ENCODE results near the gene WDR90. TPM values are rescaled to one million over a fixed set of nuclear protein-coding genes. Genes with fewer than 3 reads are reported as not detected.

WDR90 gene
- total and polyA plus RNA-seq, 12 donors: 3.0 to 162 (median 26.9) TPM

DNA sequence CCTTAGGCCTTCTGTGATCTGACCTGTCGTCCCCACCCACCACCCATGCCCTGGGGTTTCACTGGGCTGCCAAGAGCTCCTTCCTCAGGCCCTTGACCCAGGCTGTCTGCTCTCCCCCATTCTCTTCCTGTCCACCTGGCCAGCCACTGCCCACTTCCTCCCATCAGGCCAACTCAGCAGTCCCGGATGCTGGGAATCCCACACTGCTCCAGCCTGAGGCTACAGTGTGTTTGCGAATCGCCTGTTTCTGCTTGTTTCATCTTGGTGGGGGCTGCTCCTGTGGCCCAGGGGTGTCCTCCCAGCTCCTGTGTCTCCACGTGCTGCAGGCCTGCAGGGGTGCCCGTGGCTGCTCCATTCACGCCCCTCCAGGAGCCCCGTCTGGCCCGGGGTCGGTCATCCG is 64.9 kb downstream of the WDR90 start:
- WGBS, 4 donors: 59 to 88% (median 71%) methylated on average over 4 to 11 of the region's 11 CpGs
- intact Hi-C loops (cut with DNase I): loop anchor here (5.0 to 10.0 kb wide), 3 partner anchors 73 to 343 kb away; partner anchors contain the start of genes CHTF18 (in 1 of the 2) and RPUSD1 (in 1 of the 2)
- peaks cover 16 to 26% of the 10 kb centered on the region in 2 donors for H3K4me1 ChIP-seq (replicated peaks in 1 of 2)
- no peak overlapping the region for H3K27ac ChIP-seq
- H3K9me3 ChIP-seq (replicated peaks in 1 of 3): no peaks in the 10 kb centered on the region
- DNase-seq: no peak
- H3K36me3 ChIP-seq (replicated peaks in 1 of 2): no peaks in the 10 kb centered on the region
- no peak overlapping the region for H3K4me3 ChIP-seq
- peaks cover 8% of the 10 kb centered on the region for H3K27me3 ChIP-seq
- no peak for TF ChIP-seq POLR2A (IDR thresholded peaks at IDR 0.05)
- TF ChIP-seq, protein P1, sequence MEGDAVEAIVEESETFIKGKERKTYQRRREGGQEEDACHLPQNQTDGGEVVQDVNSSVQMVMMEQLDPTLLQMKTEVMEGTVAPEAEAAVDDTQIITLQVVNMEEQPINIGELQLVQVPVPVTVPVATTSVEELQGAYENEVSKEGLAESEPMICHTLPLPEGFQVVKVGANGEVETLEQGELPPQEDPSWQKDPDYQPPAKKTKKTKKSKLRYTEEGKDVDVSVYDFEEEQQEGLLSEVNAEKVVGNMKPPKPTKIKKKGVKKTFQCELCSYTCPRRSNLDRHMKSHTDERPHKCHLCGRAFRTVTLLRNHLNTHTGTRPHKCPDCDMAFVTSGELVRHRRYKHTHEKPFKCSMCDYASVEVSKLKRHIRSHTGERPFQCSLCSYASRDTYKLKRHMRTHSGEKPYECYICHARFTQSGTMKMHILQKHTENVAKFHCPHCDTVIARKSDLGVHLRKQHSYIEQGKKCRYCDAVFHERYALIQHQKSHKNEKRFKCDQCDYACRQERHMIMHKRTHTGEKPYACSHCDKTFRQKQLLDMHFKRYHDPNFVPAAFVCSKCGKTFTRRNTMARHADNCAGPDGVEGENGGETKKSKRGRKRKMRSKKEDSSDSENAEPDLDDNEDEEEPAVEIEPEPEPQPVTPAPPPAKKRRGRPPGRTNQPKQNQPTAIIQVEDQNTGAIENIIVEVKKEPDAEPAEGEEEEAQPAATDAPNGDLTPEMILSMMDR (IDR thresholded peaks at IDR 0.05): no peak

DNA sequence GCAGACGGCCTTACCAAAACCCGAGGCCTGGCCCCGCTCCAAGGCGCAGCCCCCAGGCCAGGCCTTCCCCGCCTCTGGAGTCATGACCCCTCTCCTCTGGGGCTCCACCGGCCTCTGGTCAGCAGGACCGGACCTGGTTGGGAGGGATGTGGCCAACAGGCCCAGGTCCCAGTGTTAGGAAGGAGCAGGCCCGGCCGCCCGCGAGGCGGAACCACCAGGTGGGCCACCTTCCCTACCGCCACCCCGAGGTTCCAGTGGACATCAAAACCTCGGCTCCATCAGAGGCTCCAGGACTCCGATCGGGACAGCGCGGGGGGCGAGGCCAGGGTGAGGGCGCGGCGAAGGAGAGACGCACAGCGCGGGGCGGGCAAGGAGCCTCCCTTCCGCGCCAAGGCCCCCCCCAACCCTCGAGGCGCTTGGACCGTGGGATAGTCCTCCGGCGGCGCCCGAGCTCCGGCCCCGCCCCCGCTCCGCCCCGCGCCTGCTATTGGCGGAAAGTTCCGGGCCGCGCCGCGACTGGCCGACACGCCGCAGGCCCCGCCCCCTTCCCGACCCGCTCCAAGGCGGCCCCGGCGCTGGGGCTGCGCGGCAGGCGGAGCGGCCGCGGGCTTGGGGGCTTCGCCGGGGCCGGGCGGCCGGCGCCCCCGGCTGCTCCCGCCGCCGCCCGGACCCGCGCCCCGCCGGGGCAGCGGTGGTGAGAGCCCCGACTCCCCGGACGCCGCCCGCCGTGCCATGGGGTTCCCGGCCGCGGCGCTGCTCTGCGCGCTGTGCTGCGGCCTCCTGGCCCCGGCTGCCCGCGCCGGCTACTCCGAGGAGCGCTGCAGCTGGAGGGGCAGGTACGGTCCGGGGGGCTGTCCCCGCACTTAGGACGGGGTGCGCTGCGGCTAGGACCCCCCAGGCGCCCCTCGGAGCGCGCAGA is 65.7 kb downstream of the WDR90 start, which contains the start of gene METRN:
TSS of gene METRN (plus strand) at position 561 of the 919 bp plus-strand sequence. CDS start at position 733, 172 bp downstream.
- Histone ChIP-seq H3K9me3 (replicated peaks in 1 of 3) (no peaks in the 10 kb centered on the region), H3K4me3 (peak within 1 kb of the TSS in 2 of 4 donors; percentile 37 to 76), H3K27me3 (peaks cover 6% of the 10 kb centered on the region), H3K27ac (peak within 1 kb of the TSS in 3 of 5 donors; percentile 42 to 62 (median 56)), H3K4me1 (replicated peaks in 1 of 2) (peaks cover 17 to 29% of the 10 kb centered on the region in 2 donors), H3K36me3 (replicated peaks in 1 of 2) (no peaks in the 10 kb centered on the region)
- intact Hi-C loops (cut with DNase I): loop anchor here (5.0 to 10.0 kb wide), 3 partner anchors 72 to 342 kb away; partner anchors contain the start of genes CHTF18 (in 1 of the 2) and RPUSD1 (in 1 of the 2)
- WGBS, 4 donors: 4 to 5% methylated on average over 84 to 108 of the region's 108 CpGs; no CpG with 5 or more reads in 2 of the 4 donors
- DNase-seq: peak; percentile 87 to 95 (median 93)
- peak in 1 of 2 donors; percentile 27 for TF ChIP-seq POLR2A (IDR thresholded peaks at IDR 0.05)
- TF ChIP-seq, protein P1 (IDR thresholded peaks at IDR 0.05): no peak

DNA sequence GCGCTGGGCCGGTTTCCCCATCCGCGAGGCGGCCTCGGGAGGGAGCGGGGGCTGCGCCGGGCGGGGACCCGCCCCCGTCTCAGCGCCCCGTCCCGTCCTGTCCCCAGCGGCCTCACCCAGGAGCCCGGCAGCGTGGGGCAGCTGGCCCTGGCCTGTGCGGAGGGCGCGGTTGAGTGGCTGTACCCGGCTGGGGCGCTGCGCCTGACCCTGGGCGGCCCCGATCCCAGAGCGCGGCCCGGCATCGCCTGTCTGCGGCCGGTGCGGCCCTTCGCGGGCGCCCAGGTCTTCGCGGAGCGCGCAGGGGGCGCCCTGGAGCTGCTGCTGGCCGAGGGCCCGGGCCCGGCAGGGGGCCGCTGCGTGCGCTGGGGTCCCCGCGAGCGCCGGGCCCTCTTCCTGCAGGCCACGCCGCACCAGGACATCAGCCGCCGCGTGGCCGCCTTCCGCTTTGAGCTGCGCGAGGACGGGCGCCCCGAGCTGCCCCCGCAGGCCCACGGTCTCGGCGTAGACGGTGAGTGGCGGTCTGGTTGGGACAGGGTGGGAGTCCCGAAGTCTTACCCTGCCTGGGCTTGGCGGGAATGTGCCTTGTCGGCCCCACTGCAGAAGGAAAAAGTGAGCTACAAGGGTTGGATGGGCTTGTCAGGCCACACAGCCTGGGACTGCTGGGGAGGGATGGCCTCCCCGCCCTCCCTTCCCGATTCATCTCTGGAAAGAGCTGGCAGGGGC is 66.5 kb downstream of the WDR90 start:
- DNase-seq: peak in 1 of 7 donors; percentile 29
- intact Hi-C loops (cut with DNase I): loop anchor here in 1 of 2 donors (10.0 kb wide), 1 partner anchor 339 kb away; no protein-coding TSS in a partner anchor
- no peaks in the 10 kb centered on the region for H3K36me3 ChIP-seq (replicated peaks in 1 of 2)
- peaks cover 6% of the 10 kb centered on the region for H3K27me3 ChIP-seq
- WGBS, 4 donors: 1 to 18% (median 4%) methylated on average over 4 to 74 of the region's 74 CpGs
- TF ChIP-seq POLR2A (IDR thresholded peaks at IDR 0.05): no peak
- TF ChIP-seq, protein P1 (IDR thresholded peaks at IDR 0.05): no peak
- H3K27ac ChIP-seq: peak overlapping the region in 3 of 5 donors; percentile 42 to 62 (median 56)
- H3K4me1 ChIP-seq (replicated peaks in 1 of 2): peaks cover 23 to 34% of the 10 kb centered on the region in 2 donors
- H3K9me3 ChIP-seq (replicated peaks in 1 of 3): no peaks in the 10 kb centered on the region
- peak overlapping the region in 2 of 4 donors; percentile 37 to 76 for H3K4me3 ChIP-seq

Data from adrenal gland (tissue), 12 donors.